Neural crest cell (in vitro differentiated cells): ENCODE measurements around the gene UNCX. TPM values are rescaled to one million over a fixed set of nuclear protein-coding genes. Genes with fewer than 3 reads are reported as not detected.

ENCODE experiments used
- DNase-seq: peaks from one replicate; pipeline ENCODE4 v3.0.0; 2021; ENCODE audit warnings: low read depth, mixed read lengths, low spot score
- H3K27ac Mint-ChIP-seq: one replicate; pipeline ENCODE4 v1.8.0; 2021; ENCODE audit warnings: mild to moderate bottlenecking, mixed read lengths; ENCODE audit not compliant: unreplicated experiment
- H3K27me3 Mint-ChIP-seq: 2 replicates; pipeline ENCODE4 v1.8.0; 2021; ENCODE audit warnings: low read depth, mild to moderate bottlenecking, mixed read lengths
- H3K36me3 Mint-ChIP-seq: 2 replicates; pipeline ENCODE4 v1.8.0; 2021; ENCODE audit warnings: low read depth, mild to moderate bottlenecking, mixed read lengths
- H3K4me1 Mint-ChIP-seq: 2 replicates; pipeline ENCODE4 v1.8.0; 2021; ENCODE audit warnings: mixed read lengths
- H3K4me3 Mint-ChIP-seq: one replicate; pipeline ENCODE4 v1.8.0; 2021; ENCODE audit warnings: mild to moderate bottlenecking, mixed read lengths
- H3K9me3 Mint-ChIP-seq: 2 replicates; pipeline ENCODE4 v1.8.0; 2021; ENCODE audit warnings: mixed read lengths
- CTCF ChIP-seq: fragments of 200-600 bp; sonication (generic); conservative IDR thresholded peaks from 2 replicates; pipeline ENCODE4 v1.5.0; 2021; ENCODE audit warnings: antibody characterized with exemption, mild to moderate bottlenecking
- total RNA-seq: library from RNA; stranded (reverse); gene quantifications from 2 replicates; pipeline ENCODE4 v1.2.1, GENCODE V29; 2021

UNCX gene
- total RNA-seq, 1 donor from 2014 or later = 2.4 TPM

- no peaks in the 10 kb centered on the region for H3K4me1 Mint-ChIP-seq
- no peak overlapping the region for H3K27ac Mint-ChIP-seq
- no peaks in the 10 kb centered on the region for H3K36me3 Mint-ChIP-seq
- H3K9me3 Mint-ChIP-seq = no peaks in the 10 kb centered on the region
- no peak for TF ChIP-seq CTCF
- H3K4me3 Mint-ChIP-seq = no peak overlapping the region
- no peak for DNase-seq
- peaks cover 56% of the 10 kb centered on the region for H3K27me3 Mint-ChIP-seq
These were observed 31.9 kb downstream of the UNCX start for GRCh38 chr7:1264345-1265280.

GRCh38 chr7:1267016-1267900, 34.6 kb downstream of the UNCX start:
- no peak overlapping the region for H3K27ac Mint-ChIP-seq
- no peaks in the 10 kb centered on the region for H3K4me1 Mint-ChIP-seq

GRCh38 chr7:1268076-1268815, 35.6 kb downstream of the UNCX start:
- H3K27ac Mint-ChIP-seq = no peak overlapping the region
- no peaks in the 10 kb centered on the region for H3K4me1 Mint-ChIP-seq
- no peak for DNase-seq
- H3K27me3 Mint-ChIP-seq = peaks cover 45% of the 10 kb centered on the region
- no peaks in the 10 kb centered on the region for H3K9me3 Mint-ChIP-seq
- H3K36me3 Mint-ChIP-seq = no peaks in the 10 kb centered on the region
- TF ChIP-seq CTCF = no peak
- no peak overlapping the region for H3K4me3 Mint-ChIP-seq

More at GRCh38 chr7:1267016-1267900, 34.6 kb downstream of the UNCX start:
- Mint-ChIP-seq H3K27me3 (peaks cover 49% of the 10 kb centered on the region), H3K36me3 (no peaks in the 10 kb centered on the region), H3K9me3 (no peaks in the 10 kb centered on the region), H3K4me3 (no peak overlapping the region)
- no peak for TF ChIP-seq CTCF
- DNase-seq = no peak

- H3K27me3 Mint-ChIP-seq = peaks cover 39% of the 10 kb centered on the region
- H3K27ac Mint-ChIP-seq = no peak overlapping the region
- no peaks in the 10 kb centered on the region for H3K36me3 Mint-ChIP-seq
- no peaks in the 10 kb centered on the region for H3K4me1 Mint-ChIP-seq
- no peaks in the 10 kb centered on the region for H3K9me3 Mint-ChIP-seq
- DNase-seq = no peak
- no peak overlapping the region for H3K4me3 Mint-ChIP-seq
- no peak for TF ChIP-seq CTCF
These were observed 36.2 kb downstream of the UNCX start for GRCh38 chr7:1268866-1269265.

GRCh38 chr7:1269336-1269890, 36.7 kb downstream of the UNCX start:
- H3K36me3 Mint-ChIP-seq = no peaks in the 10 kb centered on the region
- H3K4me1 Mint-ChIP-seq = no peaks in the 10 kb centered on the region
- no peak overlapping the region for H3K4me3 Mint-ChIP-seq
- no peaks in the 10 kb centered on the region for H3K9me3 Mint-ChIP-seq
- no peak for TF ChIP-seq CTCF
- DNase-seq = no peak
- H3K27ac Mint-ChIP-seq = no peak overlapping the region
- H3K27me3 Mint-ChIP-seq = peaks cover 35% of the 10 kb centered on the region
